Smooth muscle cell (in vitro differentiated cells): ENCODE results near the gene UHRF2. TPM values are rescaled to one million over a fixed set of nuclear protein-coding genes. Genes with fewer than 3 reads are reported as not detected.

ENCODE experiments used
- polyA plus RNA-seq: library from polyadenylated mRNA; unstranded; fragments of >200 nt; fragmentation: Nextera tagmentation; extraction: Ambion mirVana; gene quantifications from 2 replicates; pipeline ENCODE4 v1.2.1, GENCODE V29; 2016
- small RNA-seq: library from RNA; depleted of rRNA; stranded (forward); fragments of <200 nt; gene quantifications from one replicate; pipeline ENCODE3, GENCODE V24; 2014
- total RNA-seq: library from RNA; depleted of rRNA; stranded (reverse); fragments of >200 nt; gene quantifications from 2 replicates; pipeline ENCODE4 v1.2.3, GENCODE V29; 2014

UHRF2 gene
- total and polyA plus RNA-seq, 2 experiments from 2014 or later: 15.6 to 54.5 TPM

Small RNAs within 50 kb of the gene (small RNA-seq; reads per million reads assigned to genes)
- not detected for gene RN7SL25P

Other genes starting within 250 kb of the UHRF2 start
- 14.4 and 18.8 TPM in 2 replicates for gene IL33, start 197.4 kb upstream of the UHRF2 start, total RNA-seq
- 3.8 and 6.7 TPM in 2 replicates for gene IL33, start 197.4 kb upstream of the UHRF2 start, polyA plus RNA-seq
- gene TPD52L3, start 84.8 kb upstream of the UHRF2 start, total RNA-seq: not detected in 2 replicates
- not detected in 2 replicates for gene TPD52L3, start 84.8 kb upstream of the UHRF2 start, polyA plus RNA-seq
- gene GLDC, start 232.5 kb downstream of the UHRF2 start, total RNA-seq: 0.13 and 0.40 TPM in 2 replicates
- gene GLDC, start 232.5 kb downstream of the UHRF2 start, polyA plus RNA-seq: 0.45 and 0.72 TPM in 2 replicates